Measurements from ENCODE around the gene ATP2C2.
"Not testable (repeated sequence)": the region's sequence is repeated elsewhere in the genome, so short reads cannot be mapped to it uniquely, and the experiment has no call there.

Gene ATP2C2

DNA sequence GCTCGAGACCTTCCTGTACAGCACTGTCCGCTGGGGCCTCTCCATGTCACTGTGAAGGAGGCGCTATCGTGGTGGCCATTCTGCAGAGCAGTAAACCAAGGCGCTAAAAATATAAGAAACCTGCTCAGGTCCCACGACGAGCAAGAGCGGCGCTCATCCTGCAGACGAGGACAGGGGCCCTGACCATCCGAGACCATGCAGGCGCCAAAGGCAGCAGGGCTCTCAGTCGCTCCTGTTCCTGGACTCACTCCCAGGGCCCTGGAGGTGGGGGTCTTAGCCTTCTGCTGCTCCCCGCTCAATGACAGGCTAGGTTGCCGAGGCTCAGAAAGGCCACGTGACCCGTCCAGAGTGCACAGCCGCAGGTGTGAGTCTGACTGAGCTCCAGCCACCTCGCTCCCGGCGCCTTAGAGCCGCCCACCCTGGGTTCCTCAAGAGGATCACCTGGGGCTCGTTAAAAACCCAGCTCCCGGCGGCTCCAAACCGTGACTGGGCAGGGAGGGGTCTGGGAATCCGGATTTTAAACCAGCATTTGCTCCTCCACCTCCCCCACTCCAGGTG lies 509 bp upstream of the ATP2C2 start:
- DNase-seq (ENCODE audit: low read depth) = no peak

DNA sequence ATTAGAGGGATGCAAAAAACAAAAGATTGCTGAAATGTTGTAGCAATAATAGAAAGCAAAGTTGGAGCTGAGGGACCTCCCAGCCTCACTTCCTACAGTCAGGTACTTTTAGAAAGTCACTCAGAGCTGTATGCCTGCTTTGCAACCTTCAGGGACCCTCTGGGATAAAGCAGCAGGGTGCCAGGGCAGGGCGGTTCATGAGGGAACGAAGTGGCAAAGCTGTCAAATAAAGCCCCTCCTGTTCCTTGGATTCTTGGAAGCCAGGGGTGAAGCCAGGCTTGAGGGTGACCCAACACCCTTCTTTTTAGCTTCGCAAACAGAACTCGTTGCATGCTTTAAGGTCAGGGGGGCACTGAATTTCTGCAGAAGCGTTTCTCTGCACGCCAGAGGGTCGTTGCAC lies 767 bp downstream of the ATP2C2 start:
- no peak for DNase-seq (ENCODE audit: low read depth)

DNA sequence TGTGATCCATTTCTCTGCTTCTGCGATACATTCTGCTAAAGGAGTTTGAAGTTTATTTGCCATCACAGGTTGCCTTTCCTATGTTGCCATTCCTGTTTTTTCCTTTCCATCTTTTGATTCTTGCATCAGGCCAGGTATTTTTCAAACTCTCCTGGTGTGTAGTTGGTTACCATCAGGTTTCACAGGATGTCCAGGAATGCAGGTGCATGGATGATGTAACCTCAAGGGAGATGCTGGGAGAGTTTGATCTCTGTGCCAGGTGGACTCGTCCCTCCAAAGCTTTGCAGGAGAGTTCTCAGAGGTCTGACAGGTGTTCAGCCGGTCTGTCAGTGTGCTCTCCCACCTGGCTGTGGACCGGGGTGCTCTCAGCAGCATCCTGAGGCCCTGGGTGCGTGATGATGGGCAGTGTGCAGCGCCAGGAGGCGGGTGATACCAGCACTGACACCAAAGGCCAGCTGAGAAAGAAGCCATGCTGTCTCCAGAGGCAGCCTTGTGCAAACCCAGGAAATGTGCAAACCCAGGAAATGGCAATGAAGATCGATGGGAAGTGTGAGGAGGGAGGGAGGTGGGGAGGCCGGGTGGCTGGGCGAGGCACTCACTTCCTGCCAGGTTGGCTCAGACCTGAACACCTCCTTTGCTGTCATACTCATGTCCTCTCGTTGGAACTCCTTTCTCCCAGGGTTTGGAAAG lies 1.7 kb downstream of the ATP2C2 start:
- no peak for DNase-seq (ENCODE audit: low read depth)

DNA sequence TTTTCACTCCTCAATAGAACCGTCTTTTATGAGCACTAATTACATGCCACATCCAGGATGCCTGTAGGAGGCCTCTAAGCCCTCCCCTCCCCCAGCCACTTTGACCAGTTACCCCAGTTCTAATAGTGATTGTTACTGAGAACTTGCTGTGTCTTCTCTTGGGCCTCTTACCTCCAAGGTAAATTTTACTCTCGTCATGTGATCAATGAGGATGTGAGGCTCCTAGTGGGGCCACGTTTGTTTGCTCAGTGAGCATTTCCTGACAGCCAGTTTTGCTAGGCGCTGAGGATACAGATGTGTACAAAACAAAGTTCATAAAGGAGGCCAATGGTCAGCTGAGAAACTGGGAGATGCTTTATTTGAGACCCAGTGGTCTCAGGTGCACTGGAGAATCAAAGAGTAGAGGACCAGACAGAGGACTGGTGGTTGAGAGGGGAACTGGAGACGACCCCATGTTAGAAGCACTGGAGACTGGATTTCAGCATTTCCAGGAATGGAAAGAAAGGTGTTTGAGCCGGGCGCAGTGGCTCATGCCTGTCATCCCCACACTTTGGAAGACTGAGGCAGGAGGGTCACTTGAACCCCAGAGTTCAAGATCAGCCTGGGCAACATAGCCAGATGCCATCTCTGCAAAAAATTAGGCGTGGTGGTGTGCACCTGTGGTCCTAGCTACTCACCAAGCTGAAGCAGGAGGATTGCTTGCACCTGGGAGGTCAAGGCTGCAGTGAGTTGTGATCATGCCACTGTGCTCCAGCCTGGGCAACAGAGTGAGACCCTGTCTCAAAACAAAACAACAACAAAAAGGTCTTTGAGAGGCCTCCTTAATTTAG lies 2.6 kb downstream of the ATP2C2 start:
- DNase-seq (ENCODE audit: low read depth) = no peak

DNA sequence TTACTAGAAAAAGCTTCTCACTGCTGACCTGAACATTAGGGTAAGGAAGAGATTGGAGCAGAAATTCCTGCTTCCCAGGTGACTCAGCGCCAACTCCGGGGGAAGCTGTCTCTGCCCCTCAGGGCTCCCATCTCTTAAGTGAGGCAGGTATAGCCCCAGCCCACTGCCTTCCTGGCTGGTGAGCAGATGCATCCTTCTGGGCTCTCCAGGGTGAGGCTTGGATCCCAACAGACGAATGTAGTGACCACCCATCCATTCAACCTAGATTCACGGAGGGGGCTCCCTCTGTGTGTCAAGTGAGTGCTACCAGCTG lies 3.2 kb downstream of the ATP2C2 start:
- DNase-seq (ENCODE audit: low read depth) = no peak

DNA sequence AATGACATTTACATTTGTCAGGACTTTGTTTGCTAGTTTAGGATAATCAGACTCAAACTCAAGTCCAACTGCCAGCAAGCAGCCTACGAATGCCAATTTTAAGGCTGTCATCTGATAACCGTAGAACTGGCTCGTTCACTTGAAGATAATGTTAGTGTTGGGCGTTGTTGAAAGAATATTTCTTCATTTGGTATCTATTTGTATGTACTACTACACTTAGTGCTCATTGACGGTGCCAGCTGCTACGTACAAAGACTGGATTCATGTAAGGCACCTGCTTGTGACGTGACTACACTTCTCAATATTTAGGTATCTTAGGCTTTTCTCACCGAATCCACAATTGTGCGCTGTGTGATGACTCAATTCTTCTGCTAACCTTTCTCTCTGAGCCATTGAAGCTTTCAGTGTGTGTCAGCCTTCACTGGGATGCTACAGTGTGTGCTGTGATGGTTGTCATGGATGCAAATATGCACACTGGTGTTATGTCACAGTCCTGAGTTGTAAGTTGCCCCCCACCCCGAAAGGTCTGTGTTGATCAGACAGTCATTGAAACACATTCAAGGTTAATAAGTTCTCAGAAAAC lies 5.7 kb downstream of the ATP2C2 start:
- no peak for DNase-seq (ENCODE audit: low read depth)

DNA sequence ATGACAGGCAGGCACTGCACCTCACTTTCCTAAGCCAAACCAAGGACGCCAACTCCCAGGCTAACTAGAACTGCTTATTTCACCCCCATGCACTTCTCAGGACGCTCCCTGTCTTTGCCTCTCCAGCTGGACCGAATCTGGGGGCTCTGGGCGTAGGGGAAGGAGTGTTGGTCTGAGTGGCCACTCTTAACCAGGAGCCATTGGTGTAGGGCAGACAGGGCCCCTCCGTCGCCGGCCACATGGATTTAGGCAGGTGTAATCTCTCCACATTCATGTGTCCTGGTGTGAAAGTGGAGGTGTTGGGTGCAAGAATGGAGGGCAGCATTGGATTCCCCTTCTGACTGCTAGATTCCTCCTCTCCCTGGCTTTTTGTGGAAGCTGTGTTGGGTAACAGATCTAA lies 9.8 kb downstream of the ATP2C2 start:
- DNase-seq (ENCODE audit: low read depth) = no peak

DNA sequence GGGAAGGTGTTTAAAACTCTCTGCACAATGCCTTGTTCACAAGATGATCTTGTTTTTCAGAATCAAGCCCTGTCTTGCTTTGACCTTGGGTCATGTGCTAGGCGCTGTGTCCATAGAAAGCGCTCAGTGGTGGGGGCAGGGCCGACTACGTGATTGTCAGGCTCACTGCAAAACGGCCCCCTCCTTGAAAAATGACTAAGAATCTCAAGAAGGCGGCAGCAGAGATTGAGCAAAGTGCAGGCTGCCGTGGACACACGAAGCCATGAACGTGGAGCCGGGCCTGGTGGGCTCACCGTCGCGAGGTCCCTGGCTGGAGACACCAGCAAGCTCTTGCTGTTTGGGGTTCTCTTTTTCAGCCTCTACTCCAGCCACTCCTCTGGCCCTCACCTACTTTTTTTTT lies 10.2 kb downstream of the ATP2C2 start:
- DNase-seq (ENCODE audit: low read depth) = no peak

DNA sequence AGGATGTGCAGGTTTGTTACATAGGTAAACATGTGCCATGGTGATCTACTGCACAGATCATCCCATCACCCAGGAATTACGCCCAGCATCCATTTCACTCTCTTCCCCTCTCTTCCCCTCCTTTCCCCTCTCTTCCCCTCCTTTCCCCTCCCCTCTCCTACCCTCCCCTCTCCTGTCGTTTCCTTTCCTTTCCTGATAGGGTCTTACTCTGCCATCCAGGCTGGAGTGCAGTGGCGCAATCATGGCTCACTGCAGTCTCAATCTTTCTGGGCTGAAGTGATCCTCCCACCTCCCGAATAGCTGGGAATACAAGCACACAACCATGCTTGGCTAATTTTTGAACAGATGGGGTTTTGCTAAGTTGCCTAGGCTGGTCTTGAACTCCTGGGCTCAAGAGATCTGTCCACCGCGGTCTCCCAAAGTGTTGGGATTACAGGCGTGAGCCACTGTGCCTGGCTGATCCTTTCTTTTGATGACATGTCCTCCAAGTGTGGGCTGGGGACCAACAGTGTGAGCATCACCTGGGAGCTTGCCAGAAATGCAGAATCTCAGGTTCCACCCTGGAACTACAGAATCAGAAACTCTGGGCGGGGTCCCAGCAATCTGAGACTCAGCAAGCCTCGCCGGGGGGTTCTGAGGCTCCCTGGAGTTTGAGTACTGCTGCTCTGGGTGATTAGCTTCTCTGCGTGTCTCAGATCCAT lies 10.8 kb downstream of the ATP2C2 start:
- no peak for DNase-seq (ENCODE audit: low read depth)

DNA sequence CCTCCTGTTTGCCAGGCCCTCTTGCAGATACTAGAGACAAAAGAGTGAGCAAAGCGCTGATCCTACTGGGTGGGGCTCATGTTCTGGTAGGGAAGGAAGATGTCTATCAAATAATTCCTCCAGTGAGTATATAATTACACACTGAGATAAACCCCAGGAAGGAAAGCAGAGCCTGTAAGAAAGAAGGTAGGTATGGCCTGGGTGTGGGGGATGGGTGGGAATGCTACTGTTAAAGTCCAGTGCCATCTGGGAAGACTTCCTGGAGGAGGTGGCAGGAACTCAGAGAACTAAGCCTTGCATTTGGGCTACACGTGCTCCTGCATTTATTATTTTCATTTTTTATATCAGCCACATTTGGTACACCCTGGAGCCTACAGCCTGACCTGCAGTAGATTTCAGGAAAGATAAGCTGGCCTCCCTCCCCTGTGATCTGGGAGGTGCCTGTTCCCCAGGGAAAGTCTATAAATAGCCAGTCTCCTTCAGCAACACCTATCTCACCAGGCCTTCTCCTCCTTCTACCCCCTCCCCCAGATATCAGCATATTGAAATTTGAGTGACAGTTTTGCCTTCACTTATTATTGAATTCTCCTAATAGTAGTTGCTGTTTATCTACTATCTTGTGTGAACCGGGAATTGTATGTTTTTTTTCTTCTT lies 11.5 kb downstream of the ATP2C2 start:
- no peak for DNase-seq (ENCODE audit: low read depth)

DNA sequence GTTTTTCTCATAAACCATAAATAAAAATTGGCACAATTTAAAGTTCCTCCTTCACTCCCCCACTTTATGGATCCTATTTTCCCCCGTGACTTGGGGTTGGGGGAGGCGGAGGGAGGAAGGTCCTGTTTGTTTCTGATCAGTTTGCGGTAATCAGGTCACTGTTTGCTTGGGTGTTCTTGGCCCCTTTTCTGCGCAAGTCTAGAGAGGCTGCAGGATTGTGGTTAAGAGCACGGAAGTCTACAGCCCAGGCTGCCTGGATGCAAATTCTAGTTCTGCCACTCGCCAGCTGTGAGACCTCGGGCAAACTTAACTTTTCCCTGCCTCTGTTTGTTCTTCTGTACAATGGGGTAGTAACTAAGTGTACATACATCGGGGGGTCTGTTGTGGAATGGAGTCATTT lies 12.1 kb downstream of the ATP2C2 start:
- no peak for DNase-seq (ENCODE audit: low read depth)

DNA sequence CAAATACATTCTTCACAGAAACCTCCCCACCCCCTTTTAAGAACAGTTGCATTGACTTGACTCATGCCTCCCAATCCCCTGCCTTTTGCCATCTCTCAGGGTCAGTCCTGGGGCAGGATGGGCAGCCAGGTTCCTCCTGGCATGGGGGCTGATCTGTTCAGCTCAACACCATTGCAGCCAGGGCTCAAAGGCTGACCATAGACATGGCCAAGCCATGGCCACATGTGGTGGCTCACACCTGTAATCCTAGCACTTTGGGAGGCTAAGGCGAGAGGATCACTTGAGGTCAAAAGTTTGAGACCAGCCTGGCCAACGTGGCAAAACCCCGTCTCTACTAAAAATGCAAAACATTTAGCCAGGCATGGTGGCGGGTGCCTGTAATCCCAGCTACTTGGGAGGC lies 14.1 kb downstream of the ATP2C2 start:
- no peak for DNase-seq (ENCODE audit: low read depth)

DNA sequence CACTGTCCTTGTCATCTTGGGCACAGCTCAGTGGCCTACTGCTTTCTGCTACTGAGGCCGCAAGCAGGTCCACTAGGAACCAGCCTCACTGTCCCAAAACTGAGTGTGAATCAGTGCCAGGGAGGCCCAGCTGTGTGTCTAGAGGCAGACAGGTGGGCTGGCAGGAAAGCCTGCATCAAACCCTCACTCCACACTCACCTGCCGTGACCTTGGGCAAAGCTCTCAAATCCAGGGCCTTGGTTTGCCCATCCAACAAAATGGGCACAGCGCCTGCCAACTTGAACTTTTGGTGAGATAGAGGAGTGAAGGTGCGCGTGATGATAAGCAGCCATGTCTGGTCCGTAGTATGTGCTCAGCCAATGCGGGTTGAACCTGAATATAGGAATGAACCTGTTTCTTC lies 14.8 kb downstream of the ATP2C2 start:
- no peak for DNase-seq (ENCODE audit: low read depth)

DNA sequence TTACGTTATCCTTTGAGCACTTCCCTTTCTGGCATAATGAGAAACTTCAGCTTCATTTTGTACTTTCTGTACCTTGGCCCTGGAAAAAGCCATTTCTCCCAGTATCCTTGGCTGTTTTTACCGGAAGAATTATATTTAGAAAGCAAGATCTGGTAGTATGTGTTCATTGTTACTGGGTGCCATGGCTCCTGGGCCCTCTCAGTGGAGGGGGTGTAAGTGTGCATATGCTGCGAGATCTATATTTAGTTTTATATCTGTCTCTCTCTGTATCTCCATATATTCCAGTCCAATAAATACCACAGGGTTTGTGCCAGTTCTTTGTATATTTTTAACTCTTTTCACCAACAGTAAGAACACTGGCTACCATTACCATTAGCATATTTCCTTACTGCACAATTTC lies 17.7 kb downstream of the ATP2C2 start:
- no peak for DNase-seq (ENCODE audit: low read depth)

DNA sequence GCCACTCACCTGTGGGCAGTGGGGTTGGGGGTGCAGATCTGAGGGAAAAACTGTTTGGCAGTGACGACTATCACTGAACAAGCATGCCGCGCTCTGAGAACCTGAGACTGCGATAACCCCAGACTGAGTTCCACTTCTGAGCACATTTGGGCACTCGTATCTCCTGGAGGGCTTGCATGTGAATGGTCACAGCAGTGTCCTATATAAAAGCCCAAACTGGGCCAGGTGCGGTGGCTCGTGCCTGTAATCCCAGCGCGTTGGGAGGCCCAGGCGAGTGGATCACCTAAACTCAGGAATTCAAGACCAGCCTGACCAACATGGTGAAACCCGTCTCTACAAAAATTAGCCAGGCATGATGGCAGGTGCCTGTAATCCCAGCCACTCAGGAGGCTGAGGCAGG lies 18.7 kb downstream of the ATP2C2 start:
- no peak for DNase-seq (ENCODE audit: low read depth)

DNA sequence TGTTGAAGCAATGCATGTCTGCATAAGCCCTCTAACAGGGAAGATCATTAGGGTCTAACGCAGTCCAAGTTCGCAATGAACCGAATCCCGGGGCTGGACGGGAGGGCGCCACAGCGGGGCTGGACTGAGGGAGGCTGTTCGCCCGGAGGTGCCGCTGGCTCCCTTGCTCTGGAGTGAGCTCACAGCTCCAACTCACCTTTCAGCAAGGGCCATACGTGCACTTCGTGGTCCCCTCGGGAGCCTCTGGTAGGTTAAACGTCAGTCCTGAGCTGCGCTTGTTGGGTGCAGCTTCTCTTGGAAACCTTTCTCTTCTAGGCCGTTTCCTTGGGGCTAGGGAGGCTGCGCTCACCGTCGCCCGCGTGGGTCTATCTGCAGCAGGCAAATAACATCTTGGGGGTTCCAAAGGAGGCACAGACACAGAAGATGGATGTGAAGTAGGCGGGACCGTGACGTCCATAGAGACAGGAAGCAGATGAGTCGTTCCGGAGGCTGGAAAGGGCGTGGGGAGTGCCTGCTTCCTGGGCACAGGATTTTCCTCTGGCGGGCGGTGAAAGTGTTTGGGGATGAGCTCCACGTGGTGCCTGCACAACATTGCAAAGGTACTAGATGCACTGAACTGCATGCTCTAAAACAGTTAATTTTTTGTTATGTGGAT lies 21.9 kb downstream of the ATP2C2 start:
- DNase-seq (ENCODE audit: low read depth) = no peak

DNA sequence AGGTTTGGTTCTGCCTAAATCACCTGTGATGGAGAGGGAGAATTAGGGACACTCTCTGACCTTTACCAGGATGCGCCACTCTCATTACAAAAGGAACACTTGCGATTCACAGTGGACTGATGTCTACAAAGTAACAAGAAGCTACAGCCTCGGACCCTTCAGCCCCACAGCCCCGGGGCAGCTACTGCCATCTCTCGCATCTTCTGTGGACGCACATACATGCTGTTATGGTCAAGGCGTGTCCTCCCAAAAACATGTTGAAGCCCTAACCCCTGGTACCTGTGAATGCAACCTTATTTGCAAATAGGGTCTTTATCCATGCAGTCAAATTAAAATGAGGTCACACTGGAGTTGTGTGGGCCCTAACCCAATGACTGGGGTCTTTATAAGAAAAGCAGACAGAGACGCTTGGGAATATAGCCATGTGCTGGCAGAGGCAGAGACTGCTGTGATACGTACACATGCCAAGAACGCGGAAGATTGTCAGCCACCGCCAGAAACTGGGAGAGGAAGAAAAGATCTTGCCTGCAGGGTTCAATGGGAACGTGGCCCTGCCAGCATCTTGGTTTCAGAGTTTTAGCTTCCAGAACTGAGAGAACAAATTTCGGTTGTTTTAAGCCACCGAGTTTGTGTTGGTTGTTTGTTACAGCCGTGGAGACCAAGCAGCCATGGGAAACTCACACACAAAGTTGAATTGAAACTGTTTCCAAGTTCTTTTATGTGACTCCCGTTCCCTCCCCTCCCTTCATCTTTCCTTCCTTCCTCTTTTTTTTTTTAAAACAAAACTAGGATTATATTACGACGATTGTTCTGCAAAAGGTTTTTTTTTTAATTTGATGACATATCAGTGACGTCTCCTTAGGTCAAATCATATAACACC lies 23.1 kb downstream of the ATP2C2 start:
- no peak for DNase-seq (ENCODE audit: low read depth)

DNA sequence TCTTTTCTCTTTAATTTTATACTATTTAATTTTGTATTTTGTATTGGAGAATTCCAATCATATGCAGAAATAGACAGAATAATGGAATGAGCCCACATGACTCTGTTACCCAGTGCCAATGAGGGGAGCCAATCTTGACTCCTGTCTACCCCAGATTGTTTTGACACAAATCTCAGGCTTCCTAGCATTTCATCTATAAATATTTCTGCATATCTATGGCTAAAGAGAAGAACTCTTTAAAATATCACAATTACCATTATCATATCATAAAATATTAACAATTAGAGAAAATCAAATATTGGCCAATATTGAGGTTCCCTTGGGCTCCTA lies 23.7 kb downstream of the ATP2C2 start:
- no peak for DNase-seq (ENCODE audit: low read depth)

DNA sequence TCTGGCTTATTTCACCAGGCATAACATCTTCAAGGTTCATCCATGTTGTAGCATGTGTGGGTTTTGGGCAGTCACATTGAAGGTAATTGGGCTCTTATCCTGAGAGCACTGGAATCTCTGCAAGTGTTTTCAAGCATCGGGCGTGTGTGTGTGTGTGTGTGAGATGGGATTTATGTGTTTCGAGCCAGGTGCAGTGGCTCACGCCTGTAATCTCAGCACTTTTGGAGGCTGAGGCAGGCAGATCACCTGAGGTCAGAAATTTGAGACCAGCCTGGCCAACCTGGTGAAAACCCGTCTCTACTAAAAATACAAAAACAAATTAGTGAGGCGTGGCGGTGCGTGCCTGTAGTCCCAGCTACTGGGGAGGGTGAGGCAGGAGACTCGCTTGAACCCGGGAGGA lies 27.7 kb downstream of the ATP2C2 start:
- not testable (repeated sequence) for DNase-seq (ENCODE audit: low read depth)

DNA sequence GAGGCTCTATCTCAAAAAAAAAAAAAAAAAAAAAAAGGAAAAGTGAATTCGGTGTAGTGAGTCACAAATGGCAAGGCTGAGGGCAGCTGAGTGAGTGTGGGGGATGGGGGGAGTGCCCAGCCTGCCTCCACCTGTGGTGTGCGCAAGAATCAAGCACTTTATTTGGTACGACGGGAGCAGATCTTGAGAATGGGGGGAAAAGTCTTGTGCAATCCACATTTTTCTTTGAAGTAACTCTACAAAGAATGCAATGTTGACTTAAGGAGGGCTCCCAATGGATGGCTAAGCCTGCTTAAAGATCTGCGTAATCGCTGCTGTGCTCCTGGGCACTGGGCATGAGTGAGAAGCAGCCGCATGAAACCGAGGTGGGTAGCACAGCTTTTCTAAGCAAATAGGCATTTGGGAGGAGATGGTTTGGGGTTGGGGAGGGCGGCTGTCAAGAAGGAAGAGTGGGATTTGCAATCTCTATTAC lies 28.2 kb downstream of the ATP2C2 start:
- DNase-seq (ENCODE audit: low read depth) = no peak

DNA sequence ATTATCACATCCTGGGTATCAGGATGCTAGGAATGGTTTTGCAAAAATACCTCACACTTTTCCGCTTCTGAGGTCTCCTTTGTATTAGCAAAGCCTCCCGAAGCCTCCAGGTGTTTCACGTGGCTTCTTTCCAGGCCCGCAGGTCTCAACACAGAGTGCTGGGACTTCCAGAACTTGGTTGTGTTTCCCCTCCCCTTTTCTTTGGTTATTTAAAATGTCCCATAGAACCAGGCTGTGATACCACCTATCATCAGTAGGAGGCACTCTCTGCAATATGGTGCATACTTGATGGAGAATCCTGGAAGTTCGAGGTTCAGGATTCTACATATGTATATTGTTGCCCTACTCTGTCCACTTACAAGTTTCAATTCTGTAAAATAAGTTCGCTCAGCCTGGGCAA lies 28.8 kb downstream of the ATP2C2 start:
- DNase-seq (ENCODE audit: low read depth) = no peak
